ENCODE measurements around the gene ZNF385C.

The ZNF385C gene

DNA sequence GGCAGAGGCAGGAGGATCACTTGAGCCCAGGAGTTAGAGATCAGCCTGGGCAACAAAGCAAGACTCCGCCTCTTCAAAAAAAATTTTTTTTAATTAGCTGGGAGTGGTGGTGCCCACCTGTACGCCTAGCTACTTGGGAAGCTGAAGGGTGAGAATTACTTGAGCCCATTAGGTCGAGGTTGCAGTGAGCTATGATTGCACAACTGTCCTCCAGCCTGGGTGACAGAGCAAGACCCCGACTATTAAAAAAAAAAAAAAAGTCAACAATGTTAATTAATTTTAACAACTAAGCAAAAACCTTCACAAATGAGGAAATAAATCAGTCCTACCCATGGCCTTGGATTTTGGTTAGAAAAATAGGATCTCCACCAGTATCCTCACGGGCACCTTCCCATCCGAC, 8.9 kb upstream of the ZNF385C start:
- H3K36me3 ChIP-seq (ENCODE audit: insufficient read depth, low read length) = no peaks in the 10 kb centered on the region
- peaks cover 6% of the 10 kb centered on the region; the same call in 1 of the 2 replicates for H3K4me1 ChIP-seq (ENCODE audit: insufficient read depth, low read length)
- no peaks in the 10 kb centered on the region for H3K9me3 ChIP-seq (ENCODE audit: control insufficient read depth, insufficient read depth, low read length)
- H3K9ac ChIP-seq (ENCODE audit: low read depth, low read length) = peak overlapping the region; percentile 37; the same call in 1 of the 2 replicates

DNA sequence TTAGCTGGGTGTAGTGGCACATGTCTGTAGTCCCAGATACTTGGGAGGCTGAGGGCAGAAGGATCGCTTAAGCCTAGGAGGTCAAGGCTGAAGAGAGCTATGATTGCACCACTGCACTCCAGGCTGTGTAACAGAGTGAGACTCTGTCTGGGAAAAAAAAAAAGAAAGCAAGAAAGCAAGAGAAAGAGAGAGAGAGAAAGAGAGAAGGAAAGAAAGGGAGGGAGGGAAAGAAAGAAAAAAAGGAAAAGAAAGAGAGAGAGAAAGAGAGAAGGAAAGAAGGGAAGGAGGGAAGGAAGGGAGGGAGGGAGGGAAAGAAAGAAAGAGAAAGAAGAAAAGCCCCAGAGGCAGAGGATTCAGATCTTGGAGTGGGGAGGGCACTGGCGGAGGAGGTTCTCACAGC, 7.7 kb upstream of the ZNF385C start:
- Histone ChIP-seq H3K36me3 (ENCODE audit: insufficient read depth, low read length) (no peaks in the 10 kb centered on the region), H3K9ac (ENCODE audit: low read depth, low read length) (no peak overlapping the region), H3K4me1 (ENCODE audit: insufficient read depth, low read length) (peaks cover 6% of the 10 kb centered on the region; the same call in 1 of the 2 replicates), H3K9me3 (ENCODE audit: control insufficient read depth, insufficient read depth, low read length) (no peaks in the 10 kb centered on the region)

DNA sequence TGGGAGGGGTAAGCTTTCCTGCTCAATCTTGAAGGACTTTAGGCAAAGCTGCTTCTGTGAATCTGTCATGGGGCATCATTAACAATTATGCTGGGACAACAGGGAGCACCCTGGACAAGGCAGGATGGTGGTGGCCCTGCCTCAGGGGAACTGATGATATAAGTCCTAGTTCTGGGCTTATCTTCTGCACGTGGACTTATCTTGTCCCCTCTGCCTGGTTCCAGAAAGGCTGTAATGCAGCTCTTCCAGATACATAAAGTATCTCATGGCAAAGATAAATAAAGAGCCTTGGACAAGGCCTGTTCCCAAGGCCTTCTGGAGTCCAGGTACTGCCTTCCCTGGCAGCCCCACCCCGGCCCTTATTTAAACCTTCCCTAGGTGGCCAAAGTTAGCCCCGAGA, 6.0 kb upstream of the ZNF385C start:
- Histone ChIP-seq H3K9ac (ENCODE audit: low read depth, low read length) (no peak overlapping the region), H3K4me1 (ENCODE audit: insufficient read depth, low read length) (peaks cover 6% of the 10 kb centered on the region; the same call in 1 of the 2 replicates), H3K36me3 (ENCODE audit: insufficient read depth, low read length) (no peaks in the 10 kb centered on the region), H3K9me3 (ENCODE audit: control insufficient read depth, insufficient read depth, low read length) (no peaks in the 10 kb centered on the region)

DNA sequence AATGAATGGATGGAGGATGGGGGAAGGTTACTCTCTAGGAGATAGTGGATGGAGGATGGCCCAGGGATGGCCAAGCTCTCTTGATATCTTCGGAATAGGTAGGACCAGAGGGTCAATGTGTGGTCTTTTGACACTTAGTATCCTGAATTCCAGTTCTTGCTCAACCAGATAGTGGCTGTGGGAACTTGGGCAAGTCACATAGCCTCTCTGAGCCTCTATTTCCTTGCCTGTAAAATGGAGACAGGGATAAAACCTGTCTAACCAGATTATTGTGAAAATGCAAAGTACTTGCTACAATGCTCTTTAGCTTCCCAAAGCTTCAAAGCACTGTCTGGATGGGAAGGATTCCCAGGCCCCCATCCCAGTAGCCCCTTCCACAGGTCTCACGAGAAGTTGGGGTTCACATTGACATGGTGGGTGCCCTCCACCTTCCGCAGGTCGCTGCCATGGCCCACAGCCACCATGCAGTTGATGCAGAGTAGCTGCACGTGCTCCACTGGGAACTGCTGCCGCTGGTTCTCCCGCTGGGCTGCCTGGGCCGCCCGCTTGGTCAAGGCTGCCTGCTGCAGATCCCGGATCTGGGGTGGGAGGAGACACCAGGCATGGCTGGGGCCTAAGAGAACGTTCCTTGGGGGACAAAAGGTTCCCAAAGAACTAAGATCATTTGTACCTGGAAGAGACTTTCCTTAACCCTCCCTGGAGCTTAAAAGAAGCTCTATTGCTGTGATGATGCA, 5.1 kb upstream of the ZNF385C start:
- peaks cover 6% of the 10 kb centered on the region; the same call in 1 of the 2 replicates for H3K4me1 ChIP-seq (ENCODE audit: insufficient read depth, low read length)
- H3K9ac ChIP-seq (ENCODE audit: low read depth, low read length) = no peak overlapping the region
- H3K36me3 ChIP-seq (ENCODE audit: insufficient read depth, low read length) = no peaks in the 10 kb centered on the region
- no peaks in the 10 kb centered on the region for H3K9me3 ChIP-seq (ENCODE audit: control insufficient read depth, insufficient read depth, low read length)

DNA sequence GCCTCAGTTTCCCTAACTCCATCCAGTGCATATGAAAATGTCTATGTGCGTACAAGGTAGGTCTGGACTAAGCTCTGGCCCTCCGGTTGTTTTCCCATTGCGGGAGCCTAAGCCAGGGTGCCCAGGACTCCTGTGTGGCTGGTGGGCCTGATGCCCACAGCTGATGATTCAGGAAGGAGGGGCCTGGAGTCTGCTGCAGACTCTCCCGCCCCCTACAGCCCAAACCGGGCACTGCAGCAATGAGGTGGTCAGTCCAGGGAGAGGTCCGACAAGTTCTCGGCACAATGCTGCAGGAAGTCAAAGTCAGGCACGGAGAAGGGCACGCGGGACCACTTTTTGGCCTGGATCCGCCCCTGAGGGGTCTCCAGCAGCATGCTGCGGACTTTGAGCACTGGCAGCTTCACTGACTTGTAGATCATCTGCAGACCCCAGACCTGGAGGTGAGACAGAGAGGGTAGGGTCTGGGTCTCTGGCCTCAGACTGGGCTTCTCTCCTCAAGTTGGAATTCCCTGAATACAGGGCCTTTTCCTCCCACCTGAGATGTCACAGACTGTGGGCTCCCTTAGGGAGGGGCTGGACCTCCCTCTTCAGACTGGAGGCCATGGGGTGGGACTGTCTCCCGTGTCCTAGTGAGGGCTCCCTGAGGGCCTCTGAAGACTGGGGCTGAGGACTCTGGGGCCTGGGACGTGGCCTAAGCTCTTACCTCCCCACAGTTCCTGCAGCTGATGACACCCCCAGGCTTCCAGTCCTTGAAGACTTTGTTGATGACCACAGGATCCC, 3.4 kb upstream of the ZNF385C start:
- Histone ChIP-seq H3K36me3 (ENCODE audit: insufficient read depth, low read length) (no peaks in the 10 kb centered on the region), H3K4me1 (ENCODE audit: insufficient read depth, low read length) (peaks cover 9% of the 10 kb centered on the region; the same call in 1 of the 2 replicates), H3K9ac (ENCODE audit: low read depth, low read length) (no peak overlapping the region), H3K9me3 (ENCODE audit: control insufficient read depth, insufficient read depth, low read length) (no peaks in the 10 kb centered on the region)

DNA sequence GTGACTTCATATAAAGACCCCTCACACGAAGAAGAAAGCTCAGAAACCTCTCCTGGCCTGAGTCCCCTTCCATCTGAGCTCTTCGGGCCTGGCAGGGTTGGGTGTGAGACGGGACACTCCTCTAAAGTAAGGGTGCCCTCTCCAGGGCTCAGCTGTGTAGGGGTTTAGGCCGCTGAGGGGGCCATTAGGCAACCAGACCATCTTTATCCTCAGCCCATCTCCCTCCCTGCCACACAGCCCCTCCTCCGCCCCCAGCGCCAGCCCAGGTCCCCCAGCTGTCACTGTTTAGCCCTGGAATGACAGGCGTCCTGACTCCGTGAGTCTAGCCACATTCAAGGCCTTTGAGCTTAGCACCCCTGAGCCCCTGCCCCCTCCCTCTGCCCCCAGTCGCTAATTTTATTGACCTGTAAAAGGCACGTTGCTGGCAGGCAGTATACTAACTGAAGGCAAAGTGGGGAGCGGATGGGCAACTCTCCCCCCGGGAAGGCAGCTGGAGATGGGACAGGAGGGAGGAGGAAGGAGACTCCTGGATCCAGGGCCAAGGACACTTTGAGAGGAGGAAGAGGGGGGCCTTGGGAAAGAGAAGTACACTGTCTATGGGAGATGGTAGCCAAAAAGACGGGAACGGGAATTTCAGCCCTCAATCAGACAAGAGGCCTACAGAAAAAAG, 592 bp upstream of the ZNF385C start:
- H3K4me1 ChIP-seq (ENCODE audit: insufficient read depth, low read length) = peaks cover 12% of the 10 kb centered on the region; the same call in 1 of the 2 replicates
- no peak overlapping the region; the same call in 1 of the 2 replicates for H3K9ac ChIP-seq (ENCODE audit: low read depth, low read length)
- H3K9me3 ChIP-seq (ENCODE audit: control insufficient read depth, insufficient read depth, low read length) = no peaks in the 10 kb centered on the region
- H3K36me3 ChIP-seq (ENCODE audit: insufficient read depth, low read length) = no peaks in the 10 kb centered on the region

DNA sequence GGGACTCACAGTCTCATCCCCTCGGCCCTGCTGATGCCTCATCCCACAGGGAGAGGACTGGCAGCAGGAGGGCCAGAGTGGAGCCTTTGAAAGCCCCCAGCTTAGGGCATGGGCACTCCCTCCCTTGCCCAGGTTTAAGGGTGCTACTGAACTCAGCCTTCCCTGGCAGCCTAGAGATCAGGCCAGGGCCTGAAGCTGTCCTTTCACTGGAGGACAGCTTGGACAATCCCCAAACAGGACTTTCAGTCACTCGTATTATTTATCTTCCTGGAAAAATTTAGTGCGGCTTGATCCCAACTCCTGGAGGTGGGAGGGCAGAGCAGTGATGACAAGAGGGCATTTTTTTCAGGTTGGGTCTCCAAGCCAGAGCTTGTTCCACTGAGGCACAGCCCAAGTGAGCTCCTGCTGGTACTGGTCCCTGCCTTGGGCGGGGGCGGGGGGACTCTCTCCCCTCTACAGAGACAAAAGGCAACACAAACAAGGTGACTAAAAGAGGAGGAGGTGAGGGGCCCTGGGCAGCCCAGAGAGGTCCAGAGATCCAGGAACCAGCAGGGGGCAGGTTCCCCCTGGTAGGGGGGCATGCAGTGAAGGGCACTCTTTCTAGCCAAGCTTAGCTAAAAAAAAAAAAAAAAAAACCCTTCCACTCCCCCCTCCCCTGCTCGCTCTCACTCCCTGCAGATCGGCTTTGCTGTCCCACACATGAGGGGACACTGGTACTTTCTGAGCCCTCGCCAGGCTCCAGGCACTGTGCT, 1.7 kb downstream of the ZNF385C start:
- no peaks in the 10 kb centered on the region for H3K36me3 ChIP-seq (ENCODE audit: insufficient read depth, low read length)
- H3K9me3 ChIP-seq (ENCODE audit: control insufficient read depth, insufficient read depth, low read length) = no peaks in the 10 kb centered on the region
- H3K4me1 ChIP-seq (ENCODE audit: insufficient read depth, low read length) = peaks cover 16% of the 10 kb centered on the region; the same call in 1 of the 2 replicates
- no peak overlapping the region for H3K9ac ChIP-seq (ENCODE audit: low read depth, low read length)

DNA sequence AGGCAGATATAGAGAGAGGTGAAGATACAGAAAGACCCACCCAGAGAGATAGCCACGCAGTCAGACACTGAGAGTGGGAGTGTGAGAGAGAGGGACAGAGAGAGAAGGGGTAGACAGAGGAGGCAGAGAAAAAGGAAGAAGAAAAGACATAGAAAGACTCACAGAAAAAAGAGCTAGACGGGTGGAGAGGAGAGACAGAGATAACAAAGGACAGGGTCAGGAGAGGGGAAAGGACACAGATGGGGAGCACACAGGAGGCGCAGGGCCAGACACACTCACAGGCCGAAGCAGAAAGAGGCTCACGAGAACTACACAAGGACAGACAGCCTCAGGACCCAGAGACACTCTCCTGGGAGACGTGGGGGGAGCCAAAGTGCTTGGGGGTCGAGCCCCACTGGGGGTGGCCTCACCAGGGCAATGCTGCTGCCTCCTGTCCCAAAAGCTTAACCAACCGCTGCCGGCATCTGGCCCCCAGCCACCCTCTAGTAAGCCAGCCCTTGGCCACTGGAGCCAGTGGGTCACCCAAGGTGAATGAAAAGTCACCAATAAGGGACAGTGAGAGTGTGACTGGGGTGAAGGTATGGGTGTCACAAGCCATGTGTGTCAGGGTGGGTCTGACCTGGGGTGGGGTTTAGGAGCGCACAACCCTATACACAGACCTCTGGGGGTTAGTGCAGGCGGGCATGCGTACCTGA, 3.8 kb downstream of the ZNF385C start:
- H3K9me3 ChIP-seq (ENCODE audit: control insufficient read depth, insufficient read depth, low read length) = no peaks in the 10 kb centered on the region

DNA sequence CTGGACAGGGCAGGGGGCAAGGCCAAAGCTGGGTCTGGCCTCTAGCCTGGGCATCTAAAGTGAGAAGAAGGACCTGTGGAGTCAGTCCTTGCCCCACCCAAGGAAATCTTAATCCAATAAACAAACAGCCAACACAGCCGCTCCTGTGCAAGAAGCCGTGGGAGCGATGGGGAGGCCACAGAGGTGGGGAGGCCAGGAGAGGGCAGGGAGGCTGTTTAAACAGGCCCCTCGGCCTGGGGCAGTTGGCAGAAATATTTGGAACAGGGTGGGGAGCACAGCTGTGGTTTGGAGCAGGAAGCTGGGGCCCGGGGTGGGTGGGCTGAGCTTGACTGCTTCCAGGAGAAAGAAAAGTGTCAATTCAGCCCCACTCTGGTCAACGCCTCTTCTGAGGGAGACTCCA, 5.3 kb downstream of the ZNF385C start:
- H3K36me3 ChIP-seq (ENCODE audit: insufficient read depth, low read length) = no peaks in the 10 kb centered on the region
- no peaks in the 10 kb centered on the region for H3K9me3 ChIP-seq (ENCODE audit: control insufficient read depth, insufficient read depth, low read length)
- no peak overlapping the region for H3K9ac ChIP-seq (ENCODE audit: low read depth, low read length)
- peaks cover 16% of the 10 kb centered on the region; the same call in 1 of the 2 replicates for H3K4me1 ChIP-seq (ENCODE audit: insufficient read depth, low read length)

More for the DNA sequence above, 3.8 kb downstream of the ZNF385C start:
- peaks cover 16% of the 10 kb centered on the region; the same call in 1 of the 2 replicates for H3K4me1 ChIP-seq (ENCODE audit: insufficient read depth, low read length)
- no peak overlapping the region for H3K9ac ChIP-seq (ENCODE audit: low read depth, low read length)
- H3K36me3 ChIP-seq (ENCODE audit: insufficient read depth, low read length) = no peaks in the 10 kb centered on the region

DNA sequence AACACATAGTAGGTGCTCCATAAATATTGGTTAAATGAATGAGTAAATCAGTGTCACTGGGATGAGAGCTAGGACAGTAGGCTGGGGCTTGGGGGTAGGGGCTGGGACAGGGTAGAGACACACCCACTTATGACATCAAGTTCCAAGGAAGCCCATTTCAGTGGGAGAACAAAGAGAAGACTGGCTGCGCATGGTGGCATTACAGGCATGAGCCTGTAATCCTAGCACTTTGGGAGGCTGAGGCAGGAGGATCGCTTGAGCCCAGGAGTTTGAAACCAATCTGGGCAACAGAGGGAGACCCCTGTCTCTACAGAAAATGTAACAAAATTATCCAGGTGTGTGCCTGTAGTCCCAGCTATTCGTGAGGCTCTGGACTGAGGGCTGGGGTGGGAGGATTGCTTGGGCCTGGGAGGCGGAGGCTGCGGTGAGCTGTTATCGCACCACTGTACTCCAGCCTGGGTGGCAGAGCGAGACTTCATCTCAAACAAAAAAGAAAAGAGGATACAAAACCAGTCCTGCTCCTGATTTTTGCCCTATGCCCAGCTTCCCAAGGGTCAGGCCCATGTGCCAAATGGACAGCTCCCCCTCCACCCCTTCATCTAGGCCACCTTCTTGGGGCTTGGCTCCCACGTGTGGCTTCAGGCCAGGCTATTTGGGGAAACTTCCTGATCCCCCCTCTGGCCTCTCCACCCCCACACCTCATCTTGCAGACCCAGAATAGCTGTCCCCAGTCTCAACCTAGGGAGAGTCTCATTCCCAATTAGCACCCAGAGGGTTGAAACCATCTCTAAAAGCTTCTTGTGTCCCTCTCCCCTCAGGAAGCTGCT, 7.1 kb downstream of the ZNF385C start:
- peaks cover 4% of the 10 kb centered on the region; the same call in 1 of the 2 replicates for H3K4me1 ChIP-seq (ENCODE audit: insufficient read depth, low read length)
- no peak overlapping the region for H3K9ac ChIP-seq (ENCODE audit: low read depth, low read length)
- no peaks in the 10 kb centered on the region for H3K9me3 ChIP-seq (ENCODE audit: control insufficient read depth, insufficient read depth, low read length)

DNA sequence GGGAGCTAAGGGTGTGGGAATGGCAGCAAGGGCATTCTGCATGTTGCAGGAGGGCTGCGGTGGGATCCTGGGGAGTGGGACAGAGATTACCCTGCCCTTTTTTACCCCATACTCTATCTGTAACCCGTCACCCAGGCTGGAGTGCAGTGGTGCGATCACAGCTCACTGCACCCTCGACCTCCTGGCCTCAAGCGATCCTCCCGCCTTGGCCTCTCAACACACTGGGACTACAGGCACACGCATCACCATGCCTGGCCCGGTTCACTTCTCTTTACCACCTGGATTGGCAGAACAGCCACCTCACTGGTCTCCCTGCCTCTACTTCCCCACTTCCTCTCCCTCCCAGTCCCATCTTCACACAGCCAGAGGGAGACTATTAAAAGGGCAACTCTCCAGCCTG, 9.5 kb downstream of the ZNF385C start:
- H3K9me3 ChIP-seq (ENCODE audit: control insufficient read depth, insufficient read depth, low read length) = no peaks in the 10 kb centered on the region
- no peak overlapping the region for H3K9ac ChIP-seq (ENCODE audit: low read depth, low read length)
- H3K36me3 ChIP-seq (ENCODE audit: insufficient read depth, low read length) = no peaks in the 10 kb centered on the region
- peaks cover 4% of the 10 kb centered on the region; the same call in 1 of the 2 replicates for H3K4me1 ChIP-seq (ENCODE audit: insufficient read depth, low read length)

More for the DNA sequence above, 7.1 kb downstream of the ZNF385C start:
- H3K36me3 ChIP-seq (ENCODE audit: insufficient read depth, low read length) = no peaks in the 10 kb centered on the region

DNA sequence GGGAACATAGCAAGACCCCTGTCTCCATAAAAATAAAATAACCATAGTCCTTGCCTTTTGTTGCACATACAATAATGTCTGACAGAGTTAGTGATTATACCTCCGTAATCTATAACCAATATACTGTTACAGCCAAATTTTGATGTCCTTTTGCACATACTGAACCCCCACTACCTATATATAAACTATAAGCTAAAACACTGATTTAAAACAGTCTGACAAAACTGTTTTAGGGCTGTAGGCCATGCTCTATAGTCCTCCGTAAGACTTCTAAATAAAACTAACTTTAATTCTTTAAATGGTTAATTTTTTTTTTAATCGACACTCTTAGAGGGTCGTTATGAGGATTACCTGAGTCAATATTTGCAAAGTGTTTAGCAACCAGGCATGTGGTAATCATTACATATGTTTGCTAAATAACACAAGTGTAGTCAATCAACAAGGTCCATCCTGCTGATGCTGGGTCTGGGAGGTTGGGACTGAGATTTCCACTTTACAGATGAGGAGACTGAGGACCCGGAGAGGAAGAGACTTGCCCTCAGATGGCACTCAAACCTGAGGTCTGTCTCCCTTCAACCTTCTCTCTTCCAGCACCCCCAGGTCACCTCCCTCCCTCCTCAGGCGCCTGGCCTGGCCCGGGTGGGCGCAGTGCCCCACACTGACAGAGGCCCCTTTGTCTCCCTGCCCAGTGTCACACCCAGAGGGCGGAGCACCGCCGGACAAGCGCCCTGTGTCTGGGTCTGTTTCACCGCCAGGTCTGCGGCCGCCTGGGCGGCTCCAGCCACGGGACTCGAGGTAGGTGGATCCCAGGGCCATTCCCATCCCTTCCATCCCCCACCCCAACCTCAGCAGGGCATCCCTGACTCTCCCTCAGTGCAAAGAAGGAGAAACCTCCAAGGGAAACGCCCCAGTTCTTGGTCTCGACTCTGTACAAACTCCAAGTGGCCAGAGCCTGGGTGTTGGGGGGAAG, 10.3 kb downstream of the ZNF385C start:
- H3K4me1 ChIP-seq (ENCODE audit: insufficient read depth, low read length) = peaks cover 4% of the 10 kb centered on the region; the same call in 1 of the 2 replicates
- H3K9me3 ChIP-seq (ENCODE audit: control insufficient read depth, insufficient read depth, low read length) = no peaks in the 10 kb centered on the region
- no peaks in the 10 kb centered on the region for H3K36me3 ChIP-seq (ENCODE audit: insufficient read depth, low read length)
- H3K9ac ChIP-seq (ENCODE audit: low read depth, low read length) = no peak overlapping the region
